Mucosa of descending colon (tissue), 3 donors: ENCODE results near the gene POLE4. TPM values are rescaled to one million over a fixed set of nuclear protein-coding genes. Genes with fewer than 3 reads are reported as not detected.

Experiments used
- ATAC-seq: fragments of 200-7000 bp; cut with Tn5 transposase; one replicate; pipeline ENCODE4 v1.9.1; 2020; ENCODE audit warnings: mild to moderate bottlenecking, moderate library complexity
- DNase-seq, 3 donors: peaks; one replicate each; pipeline ENCODE4 v3.0.0-alpha.2; 2020
- H3K36me3 ChIP-seq: fragments of 200-600 bp; one replicate; pipeline ENCODE4 v1.8.0; 2021; ENCODE audit warnings: low read depth, mild to moderate bottlenecking
- H3K4me1 ChIP-seq: fragments of 200-600 bp; one replicate; pipeline ENCODE4 v1.8.0; 2021; ENCODE audit warnings: low read depth, mild to moderate bottlenecking
- H3K4me3 ChIP-seq: fragments of 200-600 bp; one replicate; pipeline ENCODE4 v1.8.0; 2021; ENCODE audit warnings: mild to moderate bottlenecking
- H3K9me3 ChIP-seq: fragments of 200-600 bp; one replicate; pipeline ENCODE4 v1.8.0; 2021; ENCODE audit warnings: mild to moderate bottlenecking
- CTCF ChIP-seq: fragments of 200-600 bp; IDR thresholded peaks from one replicate; pipeline ENCODE4 v1.8.0; 2022; ENCODE audit warnings: antibody characterized with exemption, mild to moderate bottlenecking
- intact Hi-C, 2 donors: fragments of 100-400 bp; cut with DNase I in 1 of 2; cut with micrococcal nuclease in 1 of 2; formaldehyde crosslinking; loops; one replicate each; pipeline versions ENCODE4 v1.11.0 to v1.11.1; 2022; cut with DNase I, micrococcal nuclease
- total RNA-seq, 3 donors: library from RNA; stranded (reverse); fragmentation: NEBNext Ultra II Directional in 2 of 3; extraction: Animal tissue kit (Norgen Biotek cat#: 25700) in 2 of 3; gene quantifications; one replicate each; pipeline versions ENCODE4 v1.2.1 to v1.2.4, GENCODE V29; 2021 to 2023
- donor health status: DM: no; HTN: no; CAD: no; lungs with moderate emphysema.
- donor health status: DM: no; HTN: no; CAD: no.
- donor health status: DM: no; HTN: yes; CAD: no.

The POLE4 gene
- total RNA-seq, 3 donors from 2014 or later: 48.5 to 72.9 (median 70.5) TPM

- H3K9me3 ChIP-seq: no peaks in the 10 kb centered on the region
- ATAC-seq (no peak), DNase-seq (no peak)
- intact Hi-C loops: no loop called here
- no peaks in the 10 kb centered on the region for H3K4me1 ChIP-seq
- H3K4me3 ChIP-seq: no peak overlapping the region
- TF ChIP-seq CTCF: no peak
- H3K36me3 ChIP-seq: no peaks in the 10 kb centered on the region
Measured at GRCh38 chr2:74942263-74942662, 16.2 kb upstream of the POLE4 start.

- no peak for ATAC-seq
- no peaks in the 10 kb centered on the region for H3K4me1 ChIP-seq
- no peak overlapping the region for H3K4me3 ChIP-seq
- no peak for TF ChIP-seq CTCF
- intact Hi-C loops: no loop called here
- DNase-seq: no peak
- H3K9me3 ChIP-seq: no peaks in the 10 kb centered on the region
- H3K36me3 ChIP-seq: no peaks in the 10 kb centered on the region
Measured at GRCh38 chr2:74944987-74945787, 13.3 kb upstream of the POLE4 start.

- DNase-seq: no peak
- H3K4me1 ChIP-seq: no peaks in the 10 kb centered on the region
- no peaks in the 10 kb centered on the region for H3K36me3 ChIP-seq
- no peak for ATAC-seq
- no peak overlapping the region for H3K4me3 ChIP-seq
- H3K9me3 ChIP-seq: no peaks in the 10 kb centered on the region
- intact Hi-C loops: no loop called here
- TF ChIP-seq CTCF: no peak
Measured at GRCh38 chr2:74945788-74946331, 12.6 kb upstream of the POLE4 start.

GRCh38 chr2:74947703-74948102 is 10.7 kb upstream of the POLE4 start:
- TF ChIP-seq CTCF: no peak
- H3K9me3 ChIP-seq: no peaks in the 10 kb centered on the region
- intact Hi-C loops: no loop called here
- DNase-seq (peak in 1 of 3 donors; percentile 31), ATAC-seq (no peak)
- H3K4me3 ChIP-seq: no peak overlapping the region
- H3K4me1 ChIP-seq: no peaks in the 10 kb centered on the region
- no peaks in the 10 kb centered on the region for H3K36me3 ChIP-seq

- intact Hi-C loops: no loop called here
- H3K4me1 ChIP-seq: no peaks in the 10 kb centered on the region
- DNase-seq (no peak), ATAC-seq (no peak)
- no peak for TF ChIP-seq CTCF
- no peak overlapping the region for H3K4me3 ChIP-seq
- no peaks in the 10 kb centered on the region for H3K36me3 ChIP-seq
- no peaks in the 10 kb centered on the region for H3K9me3 ChIP-seq
Measured at GRCh38 chr2:74948779-74949178, 9.7 kb upstream of the POLE4 start.
